K562 (cell line): ENCODE results near the gene SPAG16. TPM values are rescaled to one million over a fixed set of nuclear protein-coding genes. Genes with fewer than 3 reads are reported as not detected.

ENCODE experiments used
- ATAC-seq: fragments of 200-7000 bp; cut with Tn5 transposase; 3 replicates; pipeline ENCODE4 v1.9.1; 2020; ENCODE audit warnings: moderate library complexity
- BruUV-seq: library from RNA; stranded (reverse); fragments of 400-500 nt; replicated peaks from 2 replicates; lab custom pipeline; 2021; lab: Mats Ljungman, UMichigan
- CTCF ChIA-PET: fragments of 300-600 bp; formaldehyde crosslinking; extraction: SDS; loops from one replicate; lab custom pipeline; 2021; ENCODE audit warnings: low intra/inter-chr PET ratio; lab: Yijun Ruan, JAX
- POLR2A ChIA-PET: fragments of 300-600, 350-650 bp; sonication (Branson Sonifier 250); formaldehyde crosslinking; extraction: SDS; loops from one replicate; lab custom pipeline; 2021; ENCODE audit warnings: antibody characterized with exemption, inconsistent platforms; lab: Yijun Ruan, JAX
- DNase-seq, 4 experiments: peaks; one replicate each; pipeline versions ENCODE4 v3.0.0 to v3.0.0-alpha.2; 2011 to 2018; ENCODE audit warnings: low spot score in 3 of 4, mixed read lengths in 3 of 4; ENCODE audit errors: extremely low read depth in 1 of 4
- FAIRE-seq: peaks from 2 replicates; lab custom pipeline; 2011; peaks lifted over from hg19 to GRCh38; lab: Jason Lieb, UNC
- H2AFZ ChIP-seq: 2 replicates; pipeline ENCODE4 v1.6.0; 2011; ENCODE audit warnings: low read depth, low read length, control low read depth, inconsistent platforms
- H3K27ac ChIP-seq: fragments of 200-600 bp; 3 replicates; pipeline ENCODE4 v1.8.0; 2011; ENCODE audit warnings: low read depth, mild to moderate bottlenecking, control low read depth, inconsistent platforms, low read length, moderate library complexity, mixed read lengths; ENCODE audit errors: extremely low read depth
- H3K27me3 ChIP-seq, 2 experiments: fragments of 300-600 bp in 1 of 2; 2 replicates in 1 of 2; 3 replicates in 1 of 2; pipeline versions ENCODE4 v1.6.0 to v1.8.0; 2011; ENCODE audit warnings: inconsistent platforms in 2 of 2, low read length in 2 of 2, mild to moderate bottlenecking in 1 of 2, mixed read lengths in 1 of 2, moderate library complexity in 1 of 2; ENCODE audit not compliant: control insufficient read depth in 2 of 2, insufficient read depth in 2 of 2
- H3K36me3 ChIP-seq: fragments of 300-600 bp; 3 replicates; pipeline ENCODE4 v1.8.0; 2011; ENCODE audit warnings: mild to moderate bottlenecking, low read length, inconsistent platforms; ENCODE audit not compliant: control insufficient read depth, insufficient read depth
- H3K4me1 ChIP-seq, 2 experiments: fragments of 200-600 bp in 1 of 2; replicated peaks in 1 of 2; 2 replicates in 1 of 2; 3 replicates in 1 of 2; pipeline versions ENCODE4 v1.5.1 to v1.8.0; 2011; ENCODE audit warnings: inconsistent platforms in 2 of 2, low read length in 2 of 2, mild to moderate bottlenecking in 1 of 2, mixed read lengths in 1 of 2, moderate library complexity in 1 of 2; ENCODE audit not compliant: control insufficient read depth in 2 of 2, insufficient read depth in 2 of 2
- H3K4me2 ChIP-seq: 2 replicates; pipeline ENCODE4 v1.6.1; 2011; ENCODE audit warnings: low read length, control low read depth, inconsistent platforms, mixed read lengths; ENCODE audit not compliant: insufficient read depth
- H3K4me3 ChIP-seq: fragments of 200-600 bp; sonication (generic), shearing (Covaris generic); 2 replicates; pipeline ENCODE4 v1.5.1; 2016; ENCODE audit warnings: control low read depth, inconsistent platforms
- H3K79me2 ChIP-seq: fragments of 200-600 bp; 3 replicates; pipeline ENCODE4 v1.8.0; 2011; ENCODE audit warnings: low read length, inconsistent platforms; ENCODE audit not compliant: control insufficient read depth, insufficient read depth
- H3K9ac ChIP-seq, 2 experiments: 2 replicates each; pipeline versions ENCODE4 v1.6.0 to v1.6.1; 2011; ENCODE audit warnings: low read depth in 2 of 2, low read length in 2 of 2, control low read depth in 1 of 2, inconsistent platforms in 1 of 2, mild to moderate bottlenecking in 1 of 2, mixed read lengths in 1 of 2; ENCODE audit not compliant: insufficient read depth in 1 of 2
- H3K9me1 ChIP-seq: one replicate; pipeline ENCODE4 v1.6.0; 2011; ENCODE audit warnings: inconsistent platforms, mild to moderate bottlenecking, low read length, moderate library complexity; ENCODE audit not compliant: control insufficient read depth, insufficient read depth
- H3K9me3 ChIP-seq: replicated peaks from 2 replicates; pipeline ENCODE4 v1.5.1; 2011; ENCODE audit warnings: low read depth, low read length, inconsistent platforms; ENCODE audit not compliant: control insufficient read depth, insufficient read depth
- H4K20me1 ChIP-seq: replicated peaks from 2 replicates; pipeline ENCODE4 v1.6.1; 2011; ENCODE audit warnings: low read length, inconsistent platforms, mixed read lengths; ENCODE audit not compliant: control insufficient read depth, insufficient read depth
- CREB1 ChIP-seq, 2 experiments: sonication (generic) in 1 of 2; formaldehyde crosslinking in 1 of 2; IDR thresholded peaks; 2 replicates each; pipeline versions ENCODE4 v1.6.1 to v1.8.0; 2012 to 2022; ENCODE audit warnings: inconsistent platforms in 1 of 2, mild to moderate bottlenecking in 1 of 2, missing genetic modification reagents in 1 of 2, moderate library complexity in 1 of 2
- ELK3 ChIP-seq: fragments of 450-650 bp; formaldehyde crosslinking; IDR thresholded peaks from 2 replicates; pipeline ENCODE4 v1.4.0; 2020; ENCODE audit warnings: mild to moderate bottlenecking
- ESRRB ChIP-seq: fragments of 250-450 bp; sonication (Bioruptor Pico); IDR thresholded peaks from 2 replicates; pipeline ENCODE4 v1.5.0; 2020; ENCODE audit warnings: mild to moderate bottlenecking, moderate library complexity, borderline replicate concordance
- L3MBTL2 ChIP-seq: fragments of 450-650 bp; IDR thresholded peaks from 2 replicates; pipeline ENCODE4 v1.6.1; 2016; ENCODE audit warnings: mild to moderate bottlenecking, moderate library complexity
- NFIC ChIP-seq: fragments of 450-650 bp; IDR thresholded peaks from 2 replicates; pipeline ENCODE4 v1.6.1; 2017; ENCODE audit warnings: mild to moderate bottlenecking, inconsistent platforms
- PHB2 ChIP-seq: fragments of 450-650 bp; IDR thresholded peaks from 2 replicates; pipeline ENCODE4 v1.6.1; 2017; ENCODE audit warnings: low read depth
- PTRF ChIP-seq: fragments of 450-650 bp; IDR thresholded peaks from 2 replicates; pipeline ENCODE4 v1.6.1; 2016; ENCODE audit warnings: mild to moderate bottlenecking, missing genetic modification characterization, missing compliant biosample characterization
- TSC22D4 ChIP-seq: fragments of 450-650 bp; IDR thresholded peaks from 2 replicates; pipeline ENCODE4 v1.6.1; 2016; ENCODE audit warnings: missing genetic modification characterization, missing biosample characterization, control low read depth
- ZBTB11 ChIP-seq, 3 experiments: fragments of 200-800 bp in 1 of 3; fragments of 250-450 bp in 1 of 3; fragments of 450-650 bp in 1 of 3; sonication (Bioruptor Pico) in 1 of 3; sonication (Bioruptor generic) in 1 of 3; formaldehyde crosslinking in 1 of 3; IDR thresholded peaks; 2 replicates each; pipeline versions ENCODE4 v1.6.1 to v1.8.0; 2016 to 2022; ENCODE audit warnings: mild to moderate bottlenecking in 2 of 3, missing genetic modification characterization in 2 of 3, missing compliant biosample characterization in 1 of 3, moderate library complexity in 1 of 3
- ZNF134 ChIP-seq: fragments of 250-450 bp; sonication (Bioruptor Pico); conservative IDR thresholded peaks from 2 replicates; pipeline ENCODE4 v1.4.0; 2020
- ZNF41 ChIP-seq: fragments of 250-450 bp; sonication (Bioruptor Pico); conservative IDR thresholded peaks from 2 replicates; pipeline ENCODE4 v1.4.0; 2020; ENCODE audit warnings: mild to moderate bottlenecking
- in situ Hi-C: fragments of 300-500 bp; cut with MboI; formaldehyde crosslinking; loops from 4 replicates; pipeline ENCODE4 v1.15.0; 2018; ENCODE audit warnings: inconsistent platforms, mixed read lengths
- intact Hi-C: fragments of 100-400 bp; cut with micrococcal nuclease; formaldehyde crosslinking; loops from 2 replicates; pipeline ENCODE4 v1.14.2; 2022
- polyA plus RNA-seq, 8 experiments: library from polyadenylated mRNA; depleted of rRNA in 4 of 8; stranded (reverse) in 5 of 8; unstranded in 3 of 8; fragments of >200 nt; fragmentation: Nextera tagmentation in 2 of 8; fragmentation: Illumina TruSeq in 1 of 8; extraction: Ambion mirVana in 2 of 8; extraction: Trizol in 1 of 8; gene quantifications; 2 replicates each; pipeline versions ENCODE4 v1.2.1 to v1.2.3, GENCODE V29; 2011 to 2014; ENCODE audit warnings: inconsistent platforms in 1 of 8, missing spikeins in 1 of 8
- total RNA-seq, 7 experiments: library from RNA; depleted of rRNA in 6 of 7; stranded (reverse); fragments of >200 nt in 6 of 7; fragmentation: Illumina TruSeq in 2 of 7; extraction: Trizol in 2 of 7; gene quantifications; 2 replicates each; pipeline versions ENCODE4 v1.2.1 to v1.2.3, GENCODE V29; 2011 to 2021; ENCODE audit warnings: low replicate concordance in 1 of 7
- TF ChIP-seq, protein P1 (sequence below): fragments of 250-450 bp; sonication (Bioruptor Pico); IDR thresholded peaks from 2 replicates; pipeline ENCODE4 v1.8.0; 2021; ENCODE audit warnings: borderline replicate concordance, mild to moderate bottlenecking, moderate library complexity; ENCODE audit not compliant: poor library complexity, severe bottlenecking

Gene SPAG16
- total and polyA plus RNA-seq, 9 of the 15 experiments (the other 6 are each of a cell fraction or from before 2014, with no cell fraction given): 0.98 to 5.9 (median 3.5) TPM

GRCh38 chr2:213691351-213691750, 407.1 kb downstream of the SPAG16 start:
- Histone ChIP-seq H3K27me3 (no peaks in the 10 kb centered on the region), H3K9me3 (no peaks in the 10 kb centered on the region), H3K9me1 (no peaks in the 10 kb centered on the region), H3K4me2 (no peak overlapping the region), H3K4me3 (no peak overlapping the region), H4K20me1 (no peaks in the 10 kb centered on the region), H2AFZ (no peak overlapping the region), H3K9ac (no peak overlapping the region), H3K4me1 (no peaks in the 10 kb centered on the region), H3K36me3 (no peaks in the 10 kb centered on the region), H3K79me2 (no peaks in the 10 kb centered on the region), H3K27ac (no peak overlapping the region)
- in situ Hi-C loops (no loop called here), intact Hi-C loops (no loop called here)
- TF ChIP-seq PTRF (tag) (no peak), ESRRB (CRISPR knock-in tag) (no peak)
- FAIRE-seq (no peak), ATAC-seq (no peak), DNase-seq (no peak)
- no TSS peak for BruUV-seq
- ChIA-PET CTCF (no interaction called here), POLR2A (no interaction called here)

DNA sequence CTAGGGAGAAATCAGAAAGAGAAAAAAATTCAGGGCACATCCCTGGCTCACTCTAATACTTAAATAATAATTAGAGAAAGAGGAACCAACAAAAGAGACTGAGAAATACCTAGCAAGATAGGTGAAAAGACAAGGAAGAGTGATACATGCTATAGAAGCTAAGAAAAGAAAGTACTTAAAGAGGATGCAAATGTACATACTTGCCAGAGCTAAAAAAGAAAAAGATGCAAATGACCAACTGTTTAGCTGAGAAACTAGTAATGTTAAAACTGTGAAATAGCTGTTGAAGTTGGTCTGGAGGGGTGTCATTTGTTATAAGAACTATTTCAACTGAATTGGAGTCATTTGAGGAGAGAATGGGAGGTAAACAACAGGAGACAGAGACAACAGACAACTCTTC, 412.2 kb downstream of the SPAG16 start:
- H3K27me3 ChIP-seq: no peaks in the 10 kb centered on the region
- no peak overlapping the region for H3K9ac ChIP-seq
- FAIRE-seq: no peak
- no peak overlapping the region for H3K27ac ChIP-seq
- H3K4me3 ChIP-seq: no peak overlapping the region
- no TSS peak for BruUV-seq
- intact Hi-C loops: no loop called here
- TF ChIP-seq ZNF134 (no peak), ZBTB11 (CRISPR knock-in tag; IDR thresholded peaks at IDR 0.05) (no peak), NFIC (no peak), PHB2 (no peak), ZNF41 (CRISPR knock-in tag) (no peak), ELK3 (CRISPR knock-in tag) (no peak), L3MBTL2 (no peak), CREB1 (IDR thresholded peaks at IDR 0.05) (no peak), CREB1 (CRISPR knock-in tag; IDR thresholded peaks at IDR 0.05) (no peak), TSC22D4 (no peak)
- TF ChIP-seq, protein P1, sequence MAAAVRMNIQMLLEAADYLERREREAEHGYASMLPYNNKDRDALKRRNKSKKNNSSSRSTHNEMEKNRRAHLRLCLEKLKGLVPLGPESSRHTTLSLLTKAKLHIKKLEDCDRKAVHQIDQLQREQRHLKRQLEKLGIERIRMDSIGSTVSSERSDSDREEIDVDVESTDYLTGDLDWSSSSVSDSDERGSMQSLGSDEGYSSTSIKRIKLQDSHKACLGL (CRISPR knock-in tag): no peak
- no peak for ATAC-seq
- no peak overlapping the region for H2AFZ ChIP-seq
- no peaks in the 10 kb centered on the region for H3K4me1 ChIP-seq
- no peaks in the 10 kb centered on the region for H3K9me1 ChIP-seq
- in situ Hi-C loops: no loop called here
- no peak overlapping the region for H3K4me2 ChIP-seq
- POLR2A ChIA-PET: no interaction called here
- no peaks in the 10 kb centered on the region for H3K36me3 ChIP-seq
- no peaks in the 10 kb centered on the region for H3K9me3 ChIP-seq
- CTCF ChIA-PET: no interaction called here
- H4K20me1 ChIP-seq: no peaks in the 10 kb centered on the region
- no peaks in the 10 kb centered on the region for H3K79me2 ChIP-seq
- no peak for DNase-seq
